ENCODE results near the gene ANOS1.

ANOS1 gene, protein sequence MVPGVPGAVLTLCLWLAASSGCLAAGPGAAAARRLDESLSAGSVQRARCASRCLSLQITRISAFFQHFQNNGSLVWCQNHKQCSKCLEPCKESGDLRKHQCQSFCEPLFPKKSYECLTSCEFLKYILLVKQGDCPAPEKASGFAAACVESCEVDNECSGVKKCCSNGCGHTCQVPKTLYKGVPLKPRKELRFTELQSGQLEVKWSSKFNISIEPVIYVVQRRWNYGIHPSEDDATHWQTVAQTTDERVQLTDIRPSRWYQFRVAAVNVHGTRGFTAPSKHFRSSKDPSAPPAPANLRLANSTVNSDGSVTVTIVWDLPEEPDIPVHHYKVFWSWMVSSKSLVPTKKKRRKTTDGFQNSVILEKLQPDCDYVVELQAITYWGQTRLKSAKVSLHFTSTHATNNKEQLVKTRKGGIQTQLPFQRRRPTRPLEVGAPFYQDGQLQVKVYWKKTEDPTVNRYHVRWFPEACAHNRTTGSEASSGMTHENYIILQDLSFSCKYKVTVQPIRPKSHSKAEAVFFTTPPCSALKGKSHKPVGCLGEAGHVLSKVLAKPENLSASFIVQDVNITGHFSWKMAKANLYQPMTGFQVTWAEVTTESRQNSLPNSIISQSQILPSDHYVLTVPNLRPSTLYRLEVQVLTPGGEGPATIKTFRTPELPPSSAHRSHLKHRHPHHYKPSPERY

GRCh38 chrX:8731559-8732395, at the start of gene ANOS1:
Gene ANOS1, minus strand, starts transcription at chrX:8732137. Its CDS starts 101 bp downstream, at chrX:8732036.
- peak; percentile 66 for DNase-seq (ENCODE audit: low read depth)

DNA sequence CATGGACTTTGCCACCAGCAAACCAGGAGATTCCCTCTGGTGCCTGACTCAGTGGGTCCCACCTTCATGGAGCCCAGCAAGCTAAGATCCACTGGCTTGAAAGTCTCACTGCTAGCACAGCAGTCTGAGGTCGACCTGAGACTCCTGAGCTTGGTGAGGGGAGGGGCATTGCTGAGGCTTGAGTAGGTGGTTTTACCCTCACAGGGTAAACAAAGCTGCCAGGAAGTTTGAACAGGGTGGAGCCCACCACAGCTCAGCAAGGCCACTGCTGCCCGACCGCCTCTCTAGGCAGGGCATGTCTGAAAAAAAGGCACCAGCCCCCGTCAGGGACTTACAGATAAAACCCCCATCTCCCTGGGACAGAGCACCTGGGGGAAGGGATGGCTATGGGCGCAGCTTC, 41.2 kb upstream of the ANOS1 start:
- DNase-seq (ENCODE audit: low read depth) = no peak

GRCh38 chrX:8760021-8760420, 28.1 kb upstream of the ANOS1 start:
- DNase-seq (ENCODE audit: low read depth) = peak; percentile 49

GRCh38 chrX:8758706-8759105, 26.8 kb upstream of the ANOS1 start:
- peak; percentile 33 for DNase-seq (ENCODE audit: low read depth)

- peak; percentile 75 for DNase-seq (ENCODE audit: low read depth)
Observed at GRCh38 chrX:8757609-8758389, 25.9 kb upstream of the ANOS1 start.

GRCh38 chrX:8755813-8756212, 23.9 kb upstream of the ANOS1 start:
- no peak for DNase-seq (ENCODE audit: low read depth)

DNA sequence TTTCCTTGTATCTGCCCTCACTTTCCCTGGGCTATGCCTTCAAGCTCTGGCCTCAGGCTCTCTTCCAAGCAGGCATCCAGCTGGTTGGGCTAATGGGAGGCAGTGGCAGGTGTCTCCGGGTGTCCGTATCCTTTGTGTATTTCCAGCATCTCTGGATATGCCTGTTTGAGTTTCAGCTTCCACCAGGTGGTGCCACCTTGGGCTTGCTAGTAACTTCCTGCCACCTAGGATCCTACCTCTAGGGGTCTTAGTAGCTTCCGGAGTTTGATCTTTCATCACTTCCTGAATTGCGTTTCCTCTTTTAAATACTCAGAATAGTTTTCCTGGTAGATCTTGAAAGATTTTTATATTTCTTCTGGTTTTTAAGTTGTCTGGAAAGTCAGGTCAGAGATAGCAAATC, 23.2 kb upstream of the ANOS1 start:
- DNase-seq (ENCODE audit: low read depth) = peak; percentile 27

GRCh38 chrX:8749697-8750096, 17.8 kb upstream of the ANOS1 start:
- DNase-seq (ENCODE audit: low read depth) = no peak

DNA sequence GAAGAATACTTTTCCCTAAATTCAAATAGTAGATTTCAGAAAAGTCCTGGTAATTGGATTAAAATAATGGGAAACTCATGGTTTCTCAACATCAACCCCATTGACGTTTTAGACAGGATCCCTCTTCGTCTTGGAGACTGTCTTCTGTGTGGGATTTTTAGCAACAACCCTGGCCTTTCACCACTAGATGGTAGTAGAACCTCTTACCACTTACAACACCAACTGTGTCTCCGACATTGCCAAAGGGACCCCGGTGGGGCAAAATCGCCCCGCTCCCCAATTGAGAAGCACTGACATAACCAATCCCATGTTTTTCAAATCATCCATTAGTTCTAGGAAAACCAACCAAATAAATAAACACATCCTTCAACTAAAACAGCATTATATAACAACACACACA, 16.9 kb upstream of the ANOS1 start:
- peak; percentile 59 for DNase-seq (ENCODE audit: low read depth)

DNA sequence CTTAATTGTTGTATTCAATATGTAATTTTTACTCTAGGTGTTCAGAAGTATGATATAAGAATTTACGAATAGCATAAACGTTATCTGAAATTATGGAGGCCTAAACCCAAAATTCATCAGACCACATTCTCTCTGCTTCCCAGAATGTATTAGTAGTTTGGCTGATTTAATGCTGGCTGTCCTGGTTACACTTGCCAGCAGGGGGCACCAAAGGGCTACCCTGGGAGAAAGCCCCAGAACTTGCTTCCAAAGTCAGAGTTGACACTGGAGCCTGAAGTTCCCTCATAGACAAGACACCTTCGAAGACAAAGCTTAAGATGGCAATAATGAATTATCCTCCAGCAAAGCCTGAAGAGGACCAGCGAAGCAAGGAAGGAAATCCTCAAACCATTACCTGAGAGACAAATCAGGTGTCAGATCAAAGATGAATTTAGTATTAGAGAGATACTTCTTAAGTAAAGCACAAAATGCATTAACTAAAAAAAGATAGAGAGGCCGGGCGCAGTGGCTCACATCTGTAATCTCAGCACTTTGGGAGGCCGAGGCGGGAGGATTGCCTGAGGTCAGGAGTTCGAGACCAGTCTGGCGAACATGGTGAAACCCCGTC, 11.3 kb upstream of the ANOS1 start:
- DNase-seq (ENCODE audit: low read depth) = peak; percentile 58

DNA sequence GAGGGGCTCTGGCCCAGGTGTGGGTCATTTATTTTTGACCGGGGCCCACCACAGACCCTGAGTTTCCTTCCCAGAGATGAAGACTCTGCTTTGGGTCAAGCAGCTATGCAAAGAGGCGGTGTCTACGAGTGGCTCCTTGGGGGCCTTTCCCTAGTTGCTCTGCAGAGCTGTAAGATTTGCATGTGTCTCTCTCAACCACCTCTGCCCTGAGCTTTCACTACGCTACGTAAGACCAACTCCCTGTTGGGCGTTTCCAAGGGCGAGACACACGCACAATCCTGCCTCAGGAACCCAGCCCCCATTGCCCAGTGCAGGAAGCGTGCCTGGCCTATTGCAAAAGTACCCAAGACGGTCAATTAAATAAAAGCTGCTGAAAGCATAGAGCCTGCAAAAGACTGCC, 10.0 kb upstream of the ANOS1 start:
- no peak for DNase-seq (ENCODE audit: low read depth)

GRCh38 chrX:8738588-8739189, 6.8 kb upstream of the ANOS1 start:
- DNase-seq (ENCODE audit: low read depth) = peak; percentile 57

GRCh38 chrX:8737883-8738282, 5.9 kb upstream of the ANOS1 start:
- DNase-seq (ENCODE audit: low read depth) = no peak

- DNase-seq (ENCODE audit: low read depth) = peak; percentile 23
Observed at GRCh38 chrX:8730812-8731558, 952 bp downstream of the ANOS1 start.

DNA sequence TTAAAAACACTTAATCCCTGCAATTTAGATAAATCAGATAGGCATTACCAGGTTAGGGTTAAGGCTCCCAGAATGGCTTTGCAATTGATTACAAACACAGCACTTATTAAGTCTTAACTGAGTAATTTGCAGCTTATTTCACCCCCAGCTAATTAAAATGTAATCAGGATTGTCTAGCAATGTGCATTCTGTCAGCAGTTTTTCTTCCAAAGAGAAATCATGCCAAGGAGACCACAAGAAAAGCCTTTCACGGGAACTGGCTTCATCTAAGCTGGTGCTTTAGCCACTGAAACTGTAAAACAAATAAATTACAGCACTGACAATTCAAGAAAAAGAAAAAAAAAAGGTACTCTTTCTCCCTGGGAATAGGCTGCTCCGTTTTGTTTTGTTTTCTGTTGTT, 2.1 kb downstream of the ANOS1 start:
- no peak for DNase-seq (ENCODE audit: low read depth)

- DNase-seq (ENCODE audit: low read depth) = no peak
Observed at GRCh38 chrX:8728932-8729535, 2.9 kb downstream of the ANOS1 start.

DNA sequence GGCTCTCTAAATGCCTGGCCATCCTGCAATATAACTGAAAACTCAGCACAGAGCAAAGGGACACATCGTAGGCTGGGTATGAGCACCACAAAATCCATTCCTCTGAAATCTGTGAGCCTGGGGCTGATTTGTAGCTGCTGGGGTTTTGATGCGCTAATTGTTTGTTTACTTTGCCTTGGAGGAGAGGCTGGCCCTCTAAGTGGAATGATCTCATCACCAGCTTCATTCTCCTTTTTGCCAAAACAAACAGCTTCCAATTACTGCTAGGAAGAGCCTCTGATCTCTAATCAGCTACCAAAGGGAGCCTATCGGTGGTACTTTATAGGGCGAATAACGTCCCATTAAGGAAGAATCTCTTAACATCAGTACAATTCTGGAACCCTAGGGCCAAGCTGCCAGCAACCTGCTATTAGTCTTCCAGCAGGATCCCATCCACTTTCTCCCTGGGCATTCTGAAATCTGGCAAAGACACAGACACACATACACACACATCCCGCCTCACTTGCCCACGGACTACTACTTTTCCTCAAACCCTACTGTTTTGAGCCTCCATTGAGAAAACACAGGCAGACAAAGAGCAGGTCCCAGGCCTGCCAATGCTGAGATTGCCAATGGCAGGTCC, 5.8 kb downstream of the ANOS1 start:
- DNase-seq (ENCODE audit: low read depth) = peak; percentile 46

GRCh38 chrX:8724300-8724699, 7.6 kb downstream of the ANOS1 start:
- peak; percentile 19 for DNase-seq (ENCODE audit: low read depth)

- no peak for DNase-seq (ENCODE audit: low read depth)
Observed at GRCh38 chrX:8721536-8721935, 10.4 kb downstream of the ANOS1 start.
